CD4-positive, alpha-beta T cell treated with Interleukin-6 for 4 hours (primary cell): ENCODE results near the gene TINAG.

Source experiments
- DNase-seq: peaks from one replicate; pipeline ENCODE4 v3.0.0-alpha.2; 2020; ENCODE audit warnings: mixed read lengths

Gene TINAG

DNA sequence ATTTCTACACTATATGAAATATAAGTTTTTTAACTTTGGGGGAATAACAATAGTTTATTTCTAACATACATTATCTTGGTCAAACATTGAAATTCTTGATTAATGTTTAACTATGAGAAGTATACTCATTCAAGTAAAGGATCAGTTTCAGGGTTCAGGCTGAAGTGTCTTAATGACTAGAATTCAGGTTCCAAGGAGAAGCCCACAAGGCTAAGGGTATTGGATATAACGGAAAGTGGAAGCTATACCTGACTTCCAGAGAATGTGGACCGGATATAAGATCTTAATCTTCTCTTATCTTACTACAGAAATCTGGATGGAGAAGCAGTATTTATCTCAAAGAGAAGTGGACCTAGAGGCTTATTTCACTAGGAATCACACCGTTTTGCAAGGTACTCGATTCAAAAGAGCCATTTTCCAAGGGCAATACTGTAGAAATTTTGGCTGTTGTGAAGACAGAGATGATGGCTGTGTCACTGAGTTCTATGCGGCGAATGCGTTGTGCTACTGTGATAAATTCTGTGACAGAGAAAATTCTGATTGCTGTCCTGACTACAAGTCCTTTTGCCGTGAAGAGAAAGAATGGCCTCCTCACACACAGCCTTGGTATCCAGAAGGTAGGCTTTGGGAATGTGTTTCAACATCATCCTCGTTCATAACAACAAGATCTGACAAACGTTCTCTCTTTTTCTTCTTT lies at the start of gene TINAG:
Gene TINAG, plus strand, starts transcription at position 153 of the 697 bp plus-strand sequence. Its CDS starts 110 bp downstream, at position 263.
- DNase-seq, result no peak

DNA sequence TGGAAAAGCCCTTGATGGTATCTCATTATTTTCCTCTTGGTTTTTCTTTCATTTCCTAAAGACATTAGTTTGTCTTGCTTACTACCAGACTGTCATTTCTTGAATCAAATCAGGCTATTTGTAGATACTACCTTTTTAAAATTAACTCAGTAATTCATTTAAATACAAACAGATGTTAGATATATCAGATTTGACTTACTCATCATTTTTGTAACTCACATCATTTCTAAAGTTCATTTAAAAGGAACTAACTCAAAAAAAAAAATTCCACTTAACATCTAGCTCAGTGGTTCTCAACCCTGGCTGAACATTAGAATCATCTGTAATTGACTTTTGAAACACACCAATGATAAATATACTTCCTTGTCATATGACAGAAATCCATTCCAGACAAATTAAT lies 48.2 kb upstream of the TINAG start:
- no peak for DNase-seq

DNA sequence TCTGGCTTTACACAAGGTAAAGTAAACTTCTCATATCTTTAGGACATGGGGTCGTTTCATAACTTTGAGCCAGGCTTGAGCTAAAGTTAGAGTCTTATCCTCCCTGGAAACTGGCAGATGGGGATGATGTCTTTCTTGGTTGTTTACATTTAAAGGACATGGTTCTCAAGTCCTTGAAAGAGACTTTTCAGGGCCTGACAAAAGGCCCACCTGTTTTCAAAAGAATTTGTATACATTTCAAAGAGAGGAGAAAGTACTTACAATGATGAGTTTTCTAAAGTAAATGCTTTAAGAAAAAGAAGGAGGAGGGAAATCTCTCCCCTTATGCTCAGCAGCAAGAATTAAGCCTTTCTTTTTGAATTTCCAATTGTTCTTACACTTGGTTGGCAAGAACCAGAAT lies 45.7 kb upstream of the TINAG start:
- DNase-seq, result no peak

DNA sequence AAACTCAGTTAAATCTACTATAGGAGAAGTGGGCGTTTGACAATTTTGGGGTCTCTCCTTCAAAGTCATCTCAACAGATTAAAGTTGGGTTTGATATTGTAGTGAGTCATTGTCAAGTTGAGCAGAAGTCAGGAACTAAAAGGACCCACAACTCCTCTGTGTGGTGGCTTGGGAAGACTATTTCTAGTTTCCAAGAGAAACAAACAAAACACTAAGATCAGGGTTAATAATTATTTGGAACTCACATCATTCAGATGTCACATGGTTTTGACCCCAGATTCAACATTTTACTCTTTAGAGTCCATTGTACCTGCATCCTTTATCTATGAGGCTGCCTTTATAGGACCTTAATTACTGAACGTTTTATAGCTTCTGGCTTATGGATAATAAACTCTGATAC lies 45.3 kb upstream of the TINAG start:
- DNase-seq, result no peak

DNA sequence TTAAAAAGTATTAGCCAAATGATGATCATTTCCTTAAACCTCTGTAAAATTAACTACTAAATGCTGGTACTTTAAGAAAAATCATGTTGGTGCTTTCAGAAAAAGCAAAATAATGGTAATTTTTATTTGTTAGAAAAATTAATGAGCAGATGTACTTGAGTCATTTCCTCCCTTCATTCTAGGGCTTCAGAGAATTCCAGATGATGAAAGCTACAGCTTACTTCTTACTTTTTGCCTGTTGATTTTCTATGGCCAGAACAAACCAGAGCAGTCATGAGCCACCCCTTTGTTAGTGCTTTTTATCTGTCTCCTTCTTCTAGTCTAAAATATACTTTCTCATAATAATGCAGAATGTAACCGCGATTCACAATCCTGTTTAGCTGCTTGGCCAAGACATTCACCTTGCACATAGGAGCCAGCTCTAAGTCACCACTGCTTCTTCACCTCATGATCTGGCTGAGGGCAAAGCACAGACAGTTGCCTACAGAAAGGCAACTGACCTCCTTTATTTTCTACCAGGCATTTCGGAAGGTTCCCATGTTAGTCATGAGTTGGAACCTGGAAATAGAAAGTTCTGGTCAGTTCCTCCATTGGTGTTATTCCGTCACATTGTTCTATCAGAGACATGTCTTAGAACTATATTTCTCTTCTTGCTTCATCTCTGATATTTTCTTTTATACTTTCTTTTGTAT lies 43.5 kb upstream of the TINAG start:
- no peak for DNase-seq

DNA sequence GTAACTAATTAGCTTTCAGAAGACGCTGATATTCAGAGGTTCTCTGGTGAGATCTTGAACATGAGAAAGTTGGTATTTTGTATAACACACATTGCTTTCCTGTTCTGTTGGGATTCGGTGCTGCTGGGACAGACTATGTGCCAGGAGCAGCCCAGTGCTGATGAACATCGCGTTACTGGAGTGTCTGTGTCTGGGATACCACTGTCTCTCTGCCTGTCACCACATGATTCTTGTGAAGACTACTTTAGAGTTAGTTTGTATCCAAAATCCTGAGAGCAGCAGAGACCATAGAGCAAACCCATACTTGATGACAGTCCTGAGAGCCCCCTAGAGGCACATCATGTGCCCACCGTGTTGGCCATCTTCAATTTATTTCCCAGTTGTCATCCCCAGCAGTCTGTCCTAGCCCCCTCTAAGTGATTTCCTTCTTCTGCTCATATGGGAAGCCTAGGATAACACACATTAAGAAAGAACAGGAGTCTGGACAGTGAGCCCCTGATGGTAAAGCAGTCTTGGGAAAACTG lies 41.8 kb upstream of the TINAG start:
- no peak for DNase-seq

DNA sequence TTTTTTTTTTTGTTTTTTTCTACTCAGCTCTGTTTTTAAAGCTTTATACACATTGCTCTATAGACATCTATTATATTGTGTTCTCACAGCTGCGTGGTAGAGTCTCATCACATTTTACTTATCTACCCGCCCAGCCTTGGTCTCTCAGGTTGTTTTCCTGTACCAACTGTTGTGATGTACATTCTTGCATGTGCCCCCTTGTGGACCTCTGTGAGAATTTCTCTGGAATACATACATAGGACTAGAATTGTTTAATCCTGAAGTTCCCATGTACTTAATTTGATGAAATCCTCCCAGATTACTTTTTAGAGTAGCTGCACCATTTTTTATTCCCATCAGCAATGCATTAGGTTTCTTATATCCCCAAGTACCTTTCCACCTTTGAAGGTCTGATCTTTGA lies 40.4 kb upstream of the TINAG start:
- no peak for DNase-seq

- DNase-seq, result no peak
Measured at GRCh38 chr6:54273214-54273820, 34.9 kb upstream of the TINAG start.

DNA sequence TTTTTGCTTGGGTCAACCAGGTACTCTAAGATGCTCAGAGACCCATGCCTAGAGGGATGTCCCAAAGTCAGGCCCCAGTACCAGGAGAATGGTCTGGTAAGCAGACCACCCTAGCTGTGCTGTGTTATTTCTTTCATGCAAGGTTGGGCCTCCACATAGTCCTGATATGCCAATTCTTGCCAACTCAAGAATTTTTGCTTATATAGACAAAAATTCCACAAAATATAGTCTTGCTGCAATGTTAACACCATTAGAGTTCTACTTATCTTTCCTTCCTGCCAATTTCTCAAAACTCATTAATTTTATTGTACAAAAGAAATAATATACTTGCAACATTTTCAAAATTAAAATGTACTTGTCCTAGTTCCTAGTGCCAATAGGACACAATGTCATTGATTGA lies 33.9 kb upstream of the TINAG start:
- no peak for DNase-seq

DNA sequence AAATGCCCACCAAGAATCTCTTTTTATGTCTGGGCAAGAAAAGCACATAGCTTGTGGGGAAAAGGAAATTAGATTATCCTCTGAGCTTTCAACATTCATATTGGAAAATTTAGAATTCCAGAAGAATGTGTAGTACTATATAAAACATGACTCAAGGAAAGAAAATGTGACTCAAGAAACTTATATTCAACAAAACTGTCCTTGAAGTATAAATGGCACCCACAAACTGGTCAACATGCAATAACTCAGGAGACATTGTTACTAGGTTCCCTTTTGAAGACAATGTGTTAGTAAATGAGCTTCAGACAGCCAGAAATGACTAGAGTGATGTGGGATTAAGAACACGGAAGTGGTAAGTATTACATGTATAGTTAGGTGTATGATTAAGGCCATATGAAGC lies 26.1 kb upstream of the TINAG start:
- no peak for DNase-seq

DNA sequence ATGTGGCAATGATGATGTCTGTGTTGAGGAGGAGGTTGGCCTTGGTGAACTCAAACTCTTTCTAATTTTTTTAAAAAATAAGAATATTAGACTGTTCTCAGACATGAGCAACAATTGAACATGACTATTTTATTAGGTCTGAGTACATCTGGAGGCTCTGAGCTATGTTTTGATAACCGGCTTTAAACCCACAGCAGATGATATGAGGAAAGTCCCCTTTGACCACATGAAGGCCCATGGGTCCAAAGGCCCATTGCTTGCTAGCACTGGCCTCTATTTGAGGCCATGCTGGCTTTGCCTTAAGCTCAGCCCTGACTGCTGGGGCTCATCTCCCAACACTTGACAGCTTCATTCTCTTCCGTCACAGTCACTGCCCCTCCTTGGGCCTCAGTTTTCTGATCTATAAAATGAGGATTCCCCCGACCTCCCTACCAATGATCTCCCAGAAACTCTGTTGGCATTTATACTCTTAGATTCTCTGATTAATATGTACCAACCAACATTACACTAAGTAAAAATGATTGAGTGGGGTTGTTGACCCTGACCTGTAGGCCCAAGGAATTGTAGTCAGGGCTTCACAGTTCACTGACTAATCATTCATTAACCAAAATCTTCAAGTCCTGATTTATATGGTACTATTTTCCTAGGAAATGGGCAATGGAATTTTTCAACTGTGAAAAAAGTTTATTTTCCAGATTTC lies 23.9 kb upstream of the TINAG start:
- DNase-seq, result no peak

DNA sequence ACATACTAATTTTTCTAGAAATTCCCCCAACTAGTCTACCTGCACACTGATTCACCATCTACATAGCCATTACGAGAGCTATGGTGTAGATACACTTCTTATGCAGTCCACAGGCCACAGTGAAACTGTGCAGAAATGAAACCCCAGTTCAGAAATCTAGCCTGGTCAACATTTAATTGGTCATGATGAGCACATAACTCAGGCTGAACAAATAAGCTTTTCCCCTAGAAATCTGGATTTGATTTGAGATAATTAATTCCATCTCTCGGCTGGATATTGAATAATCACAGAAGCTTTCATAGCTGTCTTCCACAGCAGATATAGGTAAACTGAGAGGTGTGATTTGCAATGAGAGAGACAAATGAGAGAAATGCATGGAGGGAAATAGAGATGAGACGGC lies 22.6 kb upstream of the TINAG start:
- no peak for DNase-seq

GRCh38 chr6:54286141-54286540 lies 22.1 kb upstream of the TINAG start:
- DNase-seq, result no peak

DNA sequence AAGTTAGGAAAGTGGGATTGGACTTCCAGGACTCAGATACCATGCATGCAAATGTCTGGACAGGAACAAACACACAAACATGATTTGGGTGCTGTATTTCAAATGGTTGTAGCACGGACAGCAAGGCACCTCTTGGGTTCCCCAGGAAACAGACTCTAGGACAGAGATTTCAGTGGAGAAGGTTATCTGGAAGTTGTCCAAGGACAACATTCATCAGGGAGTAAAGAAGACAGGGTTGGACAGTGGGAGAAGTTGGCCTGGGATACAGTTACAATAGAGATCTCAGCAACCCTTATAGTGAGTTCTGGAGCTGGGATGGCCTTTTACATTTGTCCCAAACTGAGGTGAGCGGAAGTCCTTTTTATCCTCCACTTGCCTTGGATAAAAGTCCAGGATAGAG lies 19.8 kb upstream of the TINAG start:
- no peak for DNase-seq

- DNase-seq, result no peak
Measured at GRCh38 chr6:54289426-54289825, 18.8 kb upstream of the TINAG start.

DNA sequence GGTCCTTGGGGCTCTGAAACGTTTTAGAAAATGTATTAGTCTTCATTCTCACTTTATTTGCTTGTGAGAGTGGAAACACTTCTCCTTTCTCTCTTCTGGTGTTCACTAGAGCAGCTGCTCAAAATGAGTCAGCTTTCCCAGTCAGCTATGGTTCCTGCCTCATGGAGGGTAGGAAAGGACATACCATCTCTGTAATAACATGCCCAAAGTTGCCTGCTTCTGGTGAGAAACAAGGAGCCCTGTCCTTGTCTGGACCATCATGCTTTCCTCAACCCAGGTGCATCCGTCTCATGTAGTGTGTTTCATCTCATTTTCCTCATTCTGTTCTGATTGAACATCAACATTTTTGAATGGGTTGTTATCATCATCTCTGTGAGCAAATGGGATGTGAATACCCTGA lies 17.1 kb upstream of the TINAG start:
- no peak for DNase-seq

DNA sequence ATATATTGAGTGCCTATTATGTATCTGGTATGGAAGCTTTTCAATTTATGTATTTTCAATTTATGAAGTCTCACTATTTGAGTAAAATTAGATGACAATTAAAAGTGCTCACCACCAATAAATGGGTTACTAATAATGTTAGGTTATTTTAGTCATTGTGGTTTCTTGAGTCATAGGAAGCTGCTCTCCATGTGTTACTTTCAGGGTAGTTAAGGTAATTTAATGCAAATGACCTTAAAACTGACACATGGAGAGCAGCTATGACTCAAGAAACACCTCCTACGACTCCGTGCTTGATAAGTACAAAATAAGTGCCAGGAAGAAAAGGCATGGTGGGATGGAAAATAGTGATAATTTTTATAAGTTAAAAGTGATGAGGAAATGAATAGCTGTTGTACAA lies 16.5 kb upstream of the TINAG start:
- no peak for DNase-seq

DNA sequence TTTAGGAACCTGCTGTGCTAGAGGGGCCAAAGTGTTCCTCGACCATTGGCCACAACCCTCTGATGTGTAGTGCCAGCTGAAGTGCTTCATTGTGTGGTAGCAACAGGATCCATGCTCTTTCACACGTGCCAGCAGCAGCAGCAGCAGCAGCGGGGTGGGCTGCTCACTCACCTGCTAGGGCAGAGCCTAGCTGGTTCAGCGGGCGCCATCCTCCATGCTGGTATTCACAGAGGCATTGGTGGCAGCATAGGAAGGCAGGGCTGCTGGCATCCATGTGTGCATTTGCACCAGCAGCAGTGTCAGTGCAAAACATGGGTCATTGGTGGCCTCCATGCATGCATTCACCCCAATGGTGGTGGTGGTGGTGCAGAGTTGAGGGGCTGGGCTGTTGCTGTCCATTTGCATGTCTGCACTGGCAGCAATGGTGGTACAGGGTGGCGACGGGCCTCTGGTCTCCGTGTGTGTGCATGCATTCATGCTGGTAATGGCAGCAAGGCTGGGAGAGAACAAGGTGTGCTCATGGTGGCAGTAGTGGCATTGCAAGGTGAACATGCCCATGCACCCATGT lies 13.2 kb upstream of the TINAG start:
- DNase-seq, result no peak

DNA sequence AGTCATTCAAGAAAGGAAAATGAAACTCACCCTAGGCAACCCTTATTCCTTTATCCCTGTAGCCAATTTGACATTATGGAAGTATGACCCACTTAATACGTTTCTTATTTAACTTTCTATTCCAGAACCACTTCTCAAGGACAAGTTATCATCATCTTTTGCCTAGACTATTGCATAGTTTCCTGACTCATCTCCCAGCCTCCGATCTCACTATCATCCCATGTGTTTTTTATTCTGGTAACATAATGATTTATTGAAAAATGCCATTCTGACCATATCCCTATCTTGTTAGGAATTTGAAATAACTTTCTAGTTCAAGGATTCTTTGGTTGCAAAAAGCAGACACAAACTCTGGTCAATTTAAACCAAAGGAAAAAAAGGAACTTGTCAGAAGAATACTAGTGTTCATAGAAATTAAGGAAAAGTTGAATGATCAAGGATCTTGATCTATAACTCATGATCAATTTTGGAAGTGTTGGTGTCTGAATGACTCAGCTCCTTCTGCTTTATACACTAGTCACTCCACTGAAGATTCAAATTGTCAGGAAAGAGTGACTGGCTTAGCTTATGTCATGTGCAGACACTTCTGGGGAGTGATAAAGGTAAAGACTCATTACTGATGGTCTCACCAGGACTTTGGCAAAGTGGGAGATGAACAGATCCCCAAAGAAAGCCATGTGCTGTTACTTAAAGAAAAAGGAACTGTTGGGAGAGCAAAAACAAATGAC lies 8.5 kb upstream of the TINAG start:
- no peak for DNase-seq

DNA sequence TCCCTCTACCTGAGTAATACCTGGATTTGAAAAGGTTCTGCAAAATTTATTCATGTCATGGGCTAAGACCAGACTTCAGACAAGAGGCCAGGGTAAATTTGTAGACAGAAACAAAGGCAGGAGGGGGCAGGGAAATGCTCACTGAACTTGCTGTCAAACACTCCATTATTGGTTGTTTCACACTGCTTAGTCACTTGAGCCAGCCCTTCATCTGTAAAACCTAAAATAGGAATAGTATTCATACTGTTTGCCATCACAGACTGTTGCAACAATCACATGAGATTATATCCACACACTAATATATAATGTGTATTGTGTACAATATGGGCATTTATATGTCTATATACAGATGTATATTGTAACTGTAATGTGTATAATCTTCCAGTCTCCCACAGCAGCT lies 6.5 kb upstream of the TINAG start:
- DNase-seq, result no peak

GRCh38 chr6:54307439-54307910 lies 766 bp upstream of the TINAG start:
- DNase-seq, result no peak

GRCh38 chr6:54308986-54309315 lies 710 bp downstream of the TINAG start:
- no peak for DNase-seq
